ENCODE results near the gene USP24.
"Not testable (repeated sequence)": the region's sequence is repeated elsewhere in the genome, so short reads cannot be mapped to it uniquely, and the experiment has no call there.

USP24 gene

DNA sequence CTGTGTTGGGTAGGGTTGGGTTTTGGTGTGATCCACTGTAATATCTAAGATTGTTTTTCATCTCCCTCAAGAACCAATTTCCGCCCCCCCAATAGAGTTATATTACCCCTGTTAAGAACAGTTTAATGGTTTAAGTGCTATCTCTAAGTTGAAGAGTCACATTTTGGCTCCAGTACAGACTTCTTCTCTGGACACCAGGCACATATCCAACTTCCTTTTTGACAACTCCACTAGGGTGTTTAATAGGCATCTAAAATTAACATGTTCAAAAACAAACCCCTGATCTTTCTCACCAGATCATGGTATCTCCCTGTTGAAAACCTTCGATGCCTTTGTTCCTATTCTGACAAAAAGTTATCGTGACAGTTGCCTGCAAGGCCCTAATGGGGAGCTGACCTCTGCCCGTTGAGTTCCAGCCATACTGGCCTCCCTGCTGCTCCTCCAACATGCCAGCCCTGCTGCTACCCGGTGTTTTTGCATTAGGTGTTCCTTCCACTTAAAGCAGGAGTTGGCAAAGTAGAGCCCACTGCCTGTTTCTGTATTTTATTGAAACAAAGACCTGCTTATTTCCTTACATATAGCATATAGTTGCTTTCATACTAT, 18.6 kb downstream of the USP24 start:
- DNase-seq, result no peak

DNA sequence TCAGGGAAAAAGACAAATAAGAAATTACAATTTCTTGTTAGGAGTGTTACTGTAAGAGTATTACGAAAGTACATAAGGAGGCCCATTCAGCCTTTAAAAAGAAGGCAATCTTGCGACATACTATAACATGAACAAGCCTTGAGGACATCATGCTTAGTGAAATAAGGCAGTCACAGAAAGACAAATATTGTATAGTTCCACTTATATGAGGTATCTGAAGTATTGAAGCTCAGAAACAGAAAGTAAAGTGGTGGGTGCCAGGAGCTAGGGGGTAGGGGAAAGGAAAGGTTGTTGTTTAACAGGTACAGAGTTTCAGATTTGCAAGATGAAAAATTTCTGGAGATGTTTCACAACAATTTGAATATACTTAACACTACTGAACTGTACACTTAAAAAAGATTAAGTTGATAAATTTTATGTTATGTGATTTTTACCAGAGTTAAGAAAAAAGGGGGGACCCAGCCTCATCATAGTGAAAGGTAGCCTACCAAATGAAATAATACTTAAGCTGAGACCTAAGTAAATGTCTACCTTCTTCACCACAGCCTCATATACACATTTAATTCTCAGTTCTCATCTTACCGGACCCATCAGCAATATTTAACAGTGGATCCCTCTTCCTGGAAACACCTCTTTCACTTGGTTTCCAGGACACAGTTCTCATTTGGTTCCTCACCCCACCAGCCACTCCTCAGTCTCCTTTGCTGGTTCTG, 19.5 kb downstream of the USP24 start:
- DNase-seq, result no peak

DNA sequence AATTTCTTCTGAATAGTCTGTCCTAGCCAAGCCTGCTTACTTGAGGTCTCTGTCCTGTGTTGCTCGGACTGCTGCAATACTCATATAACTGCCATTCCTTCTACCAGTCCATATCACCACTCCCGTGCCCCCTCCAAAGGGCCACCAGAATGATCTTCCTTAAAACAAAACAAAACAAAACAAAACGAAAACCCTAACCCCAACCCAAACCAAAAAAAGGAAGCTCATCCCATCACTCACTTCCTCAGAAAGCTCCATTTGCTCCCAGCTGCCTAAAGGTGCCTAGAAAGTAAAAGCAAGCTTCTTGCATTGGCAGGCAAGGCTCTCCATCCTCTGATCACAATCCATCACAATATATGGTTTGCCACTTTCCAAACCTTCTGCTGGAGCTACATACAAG, 20.3 kb downstream of the USP24 start:
- DNase-seq, result no peak

DNA sequence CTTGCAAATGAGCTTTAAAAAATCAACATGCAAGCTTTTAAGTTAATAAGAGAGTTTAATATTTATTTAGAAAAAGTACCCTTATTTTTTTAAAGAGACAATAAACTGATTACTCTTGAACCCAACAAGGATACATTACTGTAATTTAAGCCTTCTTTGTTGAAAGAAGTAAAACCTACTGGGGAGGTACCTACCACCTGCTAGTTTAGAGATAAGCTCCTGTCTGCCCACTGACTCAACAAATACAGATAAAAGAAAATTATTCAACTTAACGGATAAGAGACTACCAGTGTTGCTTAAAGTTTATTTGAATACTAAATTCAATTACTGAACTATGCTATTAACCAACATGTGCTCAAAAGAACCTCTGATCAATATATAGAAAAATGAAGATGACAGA, 23.1 kb downstream of the USP24 start:
- no peak for DNase-seq

DNA sequence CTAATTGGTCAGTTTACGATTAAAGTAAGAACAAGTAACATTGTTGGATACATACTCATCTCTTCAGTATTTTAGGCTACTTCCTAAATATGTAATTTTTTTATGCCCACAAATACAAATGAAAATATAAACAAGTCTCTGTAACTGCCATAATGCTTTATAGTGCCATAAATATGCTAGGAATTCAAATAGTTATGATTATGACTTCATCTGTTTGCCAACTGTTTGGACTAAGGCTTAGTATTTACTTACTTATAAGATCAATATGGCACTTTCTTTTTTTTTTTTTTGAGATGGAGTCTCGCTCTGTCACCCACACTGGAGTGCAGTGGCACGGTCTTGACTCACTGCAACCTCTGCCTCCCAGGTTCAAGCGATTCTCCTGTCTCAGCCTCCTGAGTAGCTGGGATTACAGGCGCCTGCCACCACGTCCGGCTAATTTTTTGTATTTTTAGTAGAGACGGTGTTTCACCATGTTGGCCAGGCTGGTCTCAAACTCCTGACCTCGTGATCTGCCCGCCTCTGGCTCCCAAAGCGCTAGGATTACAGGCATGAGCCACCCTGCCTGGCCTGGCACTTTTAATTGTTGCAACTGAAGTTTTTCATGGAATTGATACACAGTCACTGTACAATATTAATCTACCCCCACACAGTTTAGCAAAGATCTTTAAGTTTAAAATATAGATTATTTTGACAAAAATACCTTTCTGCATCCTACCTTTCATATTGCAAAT, 23.8 kb downstream of the USP24 start:
- not testable (repeated sequence) for DNase-seq

DNA sequence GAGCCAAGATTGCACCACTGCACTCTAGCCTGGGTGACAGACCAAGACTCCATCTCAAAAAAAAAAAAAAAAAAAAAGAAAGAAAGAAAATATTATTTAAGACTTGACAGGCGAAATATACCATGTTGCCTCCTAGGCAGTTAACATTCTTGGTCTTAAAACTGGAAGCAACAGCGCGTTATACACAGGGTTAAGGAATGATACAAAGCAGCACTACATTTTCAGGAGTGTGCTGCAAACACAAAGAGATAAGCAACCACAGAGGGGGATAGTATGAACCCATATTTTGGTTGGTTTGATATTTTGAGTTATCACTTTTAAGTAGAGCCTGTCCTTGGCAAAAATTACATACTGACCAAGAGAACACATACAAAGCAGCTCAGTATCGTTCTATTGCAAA, 25.1 kb downstream of the USP24 start:
- no peak for DNase-seq

DNA sequence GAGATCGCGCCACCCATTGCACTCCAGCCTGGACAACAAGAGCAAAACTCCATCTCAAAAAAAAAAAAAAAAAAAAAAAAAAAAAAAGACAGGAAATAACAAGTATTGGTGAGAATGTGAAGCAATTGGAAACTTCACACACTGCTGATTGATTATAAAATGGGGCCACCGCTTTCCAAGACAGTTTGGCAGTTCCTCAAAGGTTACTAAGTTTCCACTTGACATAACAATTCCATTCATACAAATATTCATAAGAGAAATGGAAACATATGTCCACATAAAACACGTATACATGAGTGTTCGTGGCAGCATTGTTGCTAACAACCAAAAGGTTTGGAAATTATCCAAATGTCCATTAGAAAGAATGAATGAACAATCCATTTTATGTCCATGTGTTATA, 26.3 kb downstream of the USP24 start:
- DNase-seq, result no peak

DNA sequence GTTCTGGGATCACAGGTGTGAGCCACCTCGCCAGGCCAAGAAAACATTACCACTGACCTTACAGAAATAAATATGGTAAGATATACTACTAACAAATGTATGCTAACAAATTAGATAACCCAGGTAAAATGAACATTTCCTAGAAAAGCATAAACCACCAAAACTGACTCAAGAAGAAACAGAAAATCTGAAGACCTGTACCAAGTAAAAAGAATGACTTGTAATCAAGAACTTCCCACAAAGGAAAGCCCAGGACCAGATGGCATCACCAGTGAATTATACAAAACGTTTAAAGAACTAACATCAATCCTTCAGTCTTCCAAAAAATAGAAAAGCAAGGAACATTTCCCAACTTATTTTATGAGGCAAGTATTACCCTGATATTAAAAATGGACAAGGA, 29.3 kb downstream of the USP24 start:
- no peak for DNase-seq

DNA sequence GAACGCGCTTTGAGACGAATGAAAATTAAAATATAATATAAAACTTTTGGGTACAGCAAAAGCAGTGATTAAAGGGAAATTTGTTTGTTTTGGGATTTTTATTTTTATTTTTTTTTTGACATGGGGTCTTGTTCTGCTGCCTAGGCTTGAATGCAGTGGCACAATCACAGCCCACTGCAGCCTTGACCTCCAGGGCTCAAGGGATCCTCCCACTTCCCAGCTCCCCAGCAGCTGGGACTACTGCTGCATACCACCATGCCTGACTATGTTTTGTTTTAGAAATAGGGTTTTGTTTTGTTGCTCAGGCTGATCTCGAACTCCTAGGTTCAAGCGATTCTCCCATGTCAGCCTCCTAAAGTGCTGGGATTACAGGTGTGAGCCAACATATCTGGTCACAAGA, 30.3 kb downstream of the USP24 start:
- no peak for DNase-seq

DNA sequence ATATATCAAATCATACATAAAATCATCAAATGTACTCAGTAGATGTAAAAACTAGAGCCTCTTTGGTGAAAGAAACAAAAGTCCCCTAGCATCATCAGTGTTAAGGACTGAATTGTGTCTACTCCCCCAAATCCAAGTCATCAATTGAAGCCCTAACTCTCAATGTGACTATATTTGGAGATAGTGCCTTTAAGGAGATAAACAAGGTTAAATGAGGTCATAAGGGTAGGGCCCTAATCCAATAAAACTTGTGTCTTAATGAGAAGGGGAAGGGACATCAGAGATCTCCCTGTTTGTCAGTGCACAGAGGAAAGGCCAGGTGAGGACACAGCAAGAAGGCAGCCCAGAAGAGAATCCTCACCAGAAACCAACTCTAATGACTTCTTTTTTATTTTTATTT, 33.5 kb downstream of the USP24 start:
- no peak for DNase-seq

DNA sequence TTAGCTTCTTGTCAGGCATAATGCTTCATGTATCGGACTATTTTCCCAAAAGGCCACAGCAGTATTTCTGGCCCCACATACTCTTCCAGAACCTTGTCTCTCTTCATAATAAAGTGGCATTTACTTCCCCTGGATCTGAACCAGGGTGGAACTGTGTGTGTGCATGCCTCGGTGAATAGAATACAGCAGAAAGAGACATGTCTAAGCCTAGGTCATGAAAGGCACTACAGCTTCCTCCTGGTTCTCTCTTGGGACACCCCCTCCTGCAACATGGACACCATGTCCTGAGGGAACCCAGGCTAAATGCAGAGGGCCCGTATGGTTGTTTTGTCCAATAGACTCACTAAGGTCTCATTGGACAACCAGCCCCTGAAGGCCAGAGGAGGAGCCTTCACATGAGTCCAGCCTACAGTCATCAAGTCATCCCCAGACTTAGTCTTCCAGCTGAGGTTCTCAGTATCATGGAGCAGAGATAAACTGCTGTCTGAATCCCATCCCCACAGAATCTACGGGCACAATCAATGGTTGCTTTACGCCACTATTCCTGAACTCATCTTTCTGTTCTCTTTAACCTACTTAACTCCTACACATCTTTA, 35.0 kb downstream of the USP24 start:
- DNase-seq, result no peak

DNA sequence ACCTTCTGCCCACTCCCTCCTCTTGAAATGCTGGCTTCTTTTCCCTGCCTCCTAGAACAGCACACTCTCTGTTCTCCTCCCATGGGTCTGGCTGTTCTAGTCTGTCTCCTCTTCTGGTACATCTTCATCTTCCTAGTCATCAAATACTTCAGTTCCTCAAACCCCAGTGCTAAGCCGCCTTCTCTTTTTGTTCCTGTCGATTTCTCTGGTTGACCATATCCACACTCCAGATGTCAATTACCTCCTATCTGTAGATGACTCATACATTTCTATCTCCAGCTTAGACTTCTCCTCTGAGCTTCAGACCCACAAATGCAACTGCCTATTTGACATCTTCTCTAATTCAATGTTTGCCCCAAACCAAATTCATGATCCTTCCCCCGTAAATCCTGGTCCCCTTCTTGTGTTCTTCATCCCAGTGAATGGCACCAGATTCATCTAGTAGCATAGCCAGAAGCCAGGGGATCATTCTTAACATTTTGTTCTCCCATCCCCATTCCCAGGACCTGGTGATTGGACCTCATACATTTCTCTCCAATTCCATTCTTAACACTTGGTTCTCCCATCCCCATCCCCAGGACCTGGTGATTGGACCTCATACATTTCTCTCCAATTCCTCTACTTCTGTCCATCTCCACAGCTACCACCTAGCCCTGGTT, 35.9 kb downstream of the USP24 start:
- no peak for DNase-seq

DNA sequence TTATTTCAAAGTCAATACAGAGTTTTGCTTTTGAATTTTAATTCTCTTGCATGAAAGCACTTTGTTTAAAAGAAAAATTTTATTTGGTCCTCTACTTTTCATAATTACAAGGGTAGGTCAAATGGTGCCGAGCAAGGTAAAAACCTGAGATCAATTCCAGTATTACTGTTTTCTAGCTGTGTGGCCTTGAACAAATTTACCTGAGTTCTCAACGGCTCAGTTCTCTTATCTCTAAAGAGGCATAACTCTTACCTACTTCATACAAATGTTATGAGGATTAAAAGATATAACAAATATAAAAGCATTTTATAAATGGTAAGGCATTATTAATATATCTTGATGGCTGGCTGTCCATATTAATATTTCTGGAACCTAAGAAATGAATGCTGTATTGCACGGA, 42.5 kb downstream of the USP24 start:
- DNase-seq, result no peak

DNA sequence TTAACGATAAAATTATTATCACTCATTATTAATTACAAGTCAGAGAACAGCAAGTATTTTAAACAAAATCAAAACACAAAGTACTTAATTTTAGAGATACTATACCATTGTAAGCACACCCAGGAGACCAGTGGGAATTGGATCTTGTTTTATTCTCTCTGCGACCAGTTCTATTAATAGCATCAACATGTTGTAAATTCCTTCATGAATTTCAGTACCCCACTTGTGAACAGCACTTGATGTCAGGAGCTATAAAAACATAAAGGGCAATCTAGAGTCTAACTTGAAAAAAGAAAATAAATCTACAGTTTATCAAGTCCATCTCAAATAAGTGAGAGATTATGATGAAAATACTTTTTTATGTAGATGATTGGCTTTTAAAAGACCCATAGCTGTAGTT, 42.9 kb downstream of the USP24 start:
- DNase-seq, result no peak

DNA sequence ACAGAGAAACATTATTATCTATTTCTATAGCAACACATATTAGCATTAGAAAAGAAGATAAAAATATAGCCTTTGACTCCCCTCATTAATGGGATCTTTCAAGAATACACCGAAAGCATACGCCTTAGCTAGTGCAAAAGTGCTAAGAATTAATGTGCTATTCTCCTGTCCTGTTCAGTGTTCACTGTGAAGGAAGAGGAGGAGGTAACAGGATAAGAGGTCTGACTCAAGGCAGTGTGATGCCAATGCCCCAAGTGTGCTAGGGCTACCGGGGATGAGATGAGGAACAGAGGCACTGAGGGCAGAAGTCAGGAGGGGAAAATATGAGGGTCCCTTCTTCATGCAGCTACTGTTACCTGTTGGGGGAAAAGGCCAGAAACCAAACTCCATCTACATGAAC, 43.5 kb downstream of the USP24 start:
- no peak for DNase-seq

DNA sequence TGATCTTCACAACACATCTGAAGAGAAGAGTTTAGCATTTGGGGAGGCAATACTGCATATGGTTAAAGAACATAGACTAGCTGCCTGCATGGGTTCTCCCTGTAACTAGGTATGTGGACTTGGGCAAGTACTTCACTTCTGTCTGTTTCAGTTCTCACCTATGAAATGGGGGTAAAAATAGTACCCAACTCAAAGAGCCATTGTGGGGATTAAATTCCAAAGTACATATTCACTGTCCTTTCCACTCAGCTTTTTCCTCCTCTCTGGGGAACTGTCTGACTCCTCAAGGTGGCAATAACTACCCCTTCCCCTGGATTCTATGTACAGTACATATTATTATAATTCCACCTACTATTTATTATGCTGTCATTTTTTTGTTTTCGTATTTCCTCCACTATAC, 44.7 kb downstream of the USP24 start:
- DNase-seq, result no peak

DNA sequence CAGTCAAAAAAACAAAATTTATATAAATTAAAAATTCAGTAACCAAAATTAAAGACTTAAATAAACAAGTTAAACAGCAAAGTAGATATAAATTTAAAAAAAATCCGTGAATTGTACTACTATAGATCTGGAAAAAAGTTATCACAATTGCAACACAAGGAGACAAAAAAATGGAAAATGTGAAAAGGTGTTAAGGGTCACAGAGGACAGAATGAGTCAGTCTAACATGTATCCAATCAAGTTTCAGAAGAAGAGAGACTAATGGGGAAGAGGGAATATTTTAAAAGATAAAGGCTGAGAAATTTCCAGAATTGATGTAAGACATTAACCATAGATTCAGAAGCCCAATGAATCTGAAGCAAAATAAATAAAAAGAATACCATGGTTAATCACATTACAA, 46.0 kb downstream of the USP24 start:
- DNase-seq, result no peak

DNA sequence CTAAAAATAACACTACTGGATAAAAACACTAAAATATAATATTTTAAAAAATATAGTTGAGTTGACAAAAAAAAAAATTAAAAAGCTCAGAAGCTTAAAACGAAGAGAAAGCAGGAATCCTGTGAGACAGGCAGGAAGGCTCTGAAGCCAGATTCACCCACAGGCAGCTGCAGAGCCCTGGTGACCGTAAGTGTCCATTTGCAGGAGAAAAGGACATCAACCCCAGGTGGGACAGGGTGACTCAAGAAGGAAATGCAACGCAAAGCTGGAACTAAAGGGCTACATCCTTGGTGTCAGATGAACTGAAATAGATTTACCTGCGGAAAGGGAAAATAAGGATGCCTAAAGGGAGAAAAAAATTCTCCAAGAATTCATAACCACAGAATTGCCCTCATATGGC, 46.8 kb downstream of the USP24 start:
- DNase-seq, result no peak

DNA sequence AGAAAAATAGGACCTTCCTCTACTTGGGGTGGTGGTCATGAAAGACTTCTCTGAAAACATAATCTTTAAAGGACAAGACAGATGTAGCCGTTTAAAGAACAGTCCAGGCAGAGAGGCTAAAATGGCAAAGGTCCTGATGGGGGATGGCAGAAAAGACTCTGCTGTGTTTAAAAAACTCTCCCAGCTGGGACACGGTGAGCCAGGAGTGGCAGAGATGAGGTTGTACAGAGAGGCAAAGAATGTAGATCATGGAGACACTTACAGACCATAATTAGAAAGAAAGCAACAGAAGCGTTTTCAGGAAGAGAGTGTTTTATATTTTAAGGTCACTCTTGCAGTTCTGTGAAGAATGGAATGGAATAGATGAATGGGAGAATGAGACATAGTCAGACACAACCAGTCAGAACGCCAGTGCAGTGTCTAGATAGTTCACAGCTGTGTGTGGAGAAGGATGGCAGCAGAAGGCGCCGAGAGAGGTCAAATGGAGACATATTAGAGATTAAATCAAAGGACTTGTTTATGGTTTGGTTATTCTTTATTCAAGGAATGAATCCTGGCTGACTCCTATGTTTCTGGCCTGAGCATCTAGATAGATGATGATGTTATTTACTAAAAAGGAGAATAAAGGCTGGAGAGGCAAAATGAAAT, 47.8 kb downstream of the USP24 start:
- no peak for DNase-seq

DNA sequence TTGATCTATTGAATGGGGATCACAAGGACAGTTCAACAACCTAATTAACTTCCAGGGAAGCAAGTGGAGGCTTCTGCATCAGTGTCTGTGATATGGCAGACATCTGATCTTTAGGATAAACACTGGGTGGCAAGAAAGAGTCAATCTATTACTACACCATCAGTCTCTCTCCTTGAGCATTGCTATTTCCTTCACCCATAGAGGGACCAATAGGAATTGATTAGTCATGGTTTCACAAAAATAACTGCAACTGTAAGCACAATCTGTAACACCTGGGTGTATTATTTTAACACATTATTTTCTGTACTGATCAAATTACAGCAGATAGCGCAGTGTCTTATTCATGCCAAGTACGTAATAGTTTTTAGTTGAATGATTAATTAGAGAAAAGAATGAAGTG, 50.3 kb downstream of the USP24 start:
- no peak for DNase-seq

DNA sequence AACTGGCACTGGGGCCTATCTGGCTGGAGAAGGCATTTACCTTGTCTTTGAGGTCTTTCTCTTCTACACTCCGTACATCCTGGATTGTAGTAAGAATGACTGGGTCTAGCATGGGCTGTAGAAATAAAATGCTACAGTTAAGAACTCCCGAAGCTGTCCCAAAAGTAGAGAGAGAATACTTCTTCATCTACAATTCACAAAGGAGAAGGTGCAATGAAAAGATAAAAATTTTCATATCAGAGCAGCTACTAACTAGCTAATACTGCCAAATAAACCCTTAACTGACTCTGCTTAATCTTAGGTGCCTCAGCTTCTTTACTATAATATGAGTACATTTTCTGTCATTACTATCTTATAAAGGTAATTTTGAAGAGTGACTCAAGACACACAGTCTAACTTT, 55.6 kb downstream of the USP24 start:
- DNase-seq, result no peak

DNA sequence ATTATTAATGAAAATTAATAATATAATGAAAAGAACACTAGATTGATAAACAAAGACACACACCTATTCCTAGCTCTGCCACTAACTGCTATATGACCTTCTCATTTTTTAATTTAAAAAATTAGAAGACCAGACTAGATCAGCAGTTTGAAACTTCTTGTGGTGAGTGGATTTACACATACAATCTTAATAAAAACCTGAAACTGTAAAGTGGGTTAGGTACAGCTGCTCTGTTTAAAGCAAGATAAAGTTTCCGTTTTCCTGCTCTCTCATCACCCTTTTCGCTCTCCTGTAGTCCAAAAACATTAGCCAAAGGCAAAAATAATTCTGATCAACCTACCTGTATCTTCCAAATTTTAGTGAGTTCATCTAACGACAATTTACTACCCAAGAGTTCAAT, 58.6 kb downstream of the USP24 start:
- no peak for DNase-seq

DNA sequence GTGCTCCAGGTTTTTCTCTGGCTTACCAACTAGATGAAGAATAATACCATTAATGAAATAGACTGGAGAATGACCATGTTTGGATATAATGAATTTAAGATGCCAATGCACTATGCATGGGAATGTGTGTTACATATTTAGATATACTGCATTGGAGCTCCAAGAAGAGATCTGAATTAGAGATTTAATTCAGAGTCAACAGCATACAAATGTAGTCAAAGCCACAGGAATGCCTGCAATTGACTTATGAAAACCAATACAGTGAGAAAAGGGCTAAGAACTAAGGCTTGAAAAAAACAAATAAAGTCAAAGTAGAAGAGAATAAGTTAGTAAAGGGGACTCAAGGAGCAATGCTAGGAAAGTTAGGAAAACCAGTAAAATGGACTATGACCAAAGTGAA, 59.1 kb downstream of the USP24 start:
- no peak for DNase-seq

Measured in SHP77 treated with DMSO at 0.1 percent for 48 hours (cell line).